MV-4-11 (cell line): ENCODE results near the gene UBQLN1.
A peak's percentile ranks its signal among the peaks of the same experiment; 100 is the strongest.
"Not testable (repeated sequence)": the region's sequence is repeated elsewhere in the genome, so short reads cannot be mapped to it uniquely, and the experiment has no call there.

Source experiments
- DNase-seq: peaks from one replicate; lab custom pipeline; 2025; lab: John Stamatoyannopoulos, UW

UBQLN1 gene

GRCh38 chr9:83707768-83708514, at the start of gene UBQLN1:
UBQLN1 (minus strand) TSS chr9:83707958; CDS start chr9:83707679, 279 bp downstream.
- DNase-seq, result peak; percentile 79

DNA sequence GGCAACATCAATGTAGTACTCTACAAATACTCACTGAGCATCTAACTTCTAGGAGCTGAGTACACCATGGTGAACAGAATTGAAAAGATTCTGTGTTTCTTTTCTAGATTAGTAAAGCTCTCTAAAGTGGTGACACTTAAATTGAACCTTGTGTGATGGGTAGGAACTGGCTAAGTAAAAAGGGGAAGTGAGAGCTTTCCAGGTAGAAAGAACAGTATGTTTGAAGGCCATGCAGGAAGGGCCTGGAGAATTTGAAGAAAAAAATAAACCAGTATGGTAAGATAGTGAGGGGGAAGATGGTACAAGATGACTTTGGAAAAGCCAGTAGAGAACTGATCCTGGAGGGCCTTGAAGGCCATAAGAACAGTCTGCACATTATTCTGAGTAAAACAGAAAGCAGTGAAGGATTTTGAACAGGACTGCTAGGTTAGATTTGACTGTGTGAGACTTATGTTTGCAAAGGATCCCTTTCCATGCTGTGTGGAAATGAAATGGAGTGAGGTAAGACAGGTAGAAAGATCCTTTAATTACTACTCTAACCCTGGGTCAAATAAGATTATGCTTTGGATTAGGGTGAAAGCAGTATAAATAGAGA, 46.7 kb upstream of the UBQLN1 start:
- peak; percentile 45 for DNase-seq

GRCh38 chr9:83749706-83750105, 41.9 kb upstream of the UBQLN1 start:
- DNase-seq, result no peak

DNA sequence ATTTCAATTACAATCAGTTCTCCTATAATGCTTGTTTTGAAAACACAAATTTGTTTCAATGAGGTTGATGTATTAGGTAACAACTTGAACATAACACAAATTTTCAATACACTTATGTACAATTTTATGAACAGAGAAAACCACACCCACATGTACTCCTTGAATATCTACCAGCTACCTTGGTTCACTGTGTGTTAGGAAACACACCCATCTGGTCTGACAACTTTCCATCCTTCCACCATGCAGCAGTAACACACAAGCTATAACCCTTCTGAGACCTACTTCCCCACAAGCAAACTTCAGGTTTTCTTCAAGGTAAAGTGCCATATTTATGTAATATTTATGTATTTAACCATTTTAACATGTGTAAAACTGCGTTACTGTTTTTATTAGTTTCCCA, 36.4 kb upstream of the UBQLN1 start:
- DNase-seq, result no peak

DNA sequence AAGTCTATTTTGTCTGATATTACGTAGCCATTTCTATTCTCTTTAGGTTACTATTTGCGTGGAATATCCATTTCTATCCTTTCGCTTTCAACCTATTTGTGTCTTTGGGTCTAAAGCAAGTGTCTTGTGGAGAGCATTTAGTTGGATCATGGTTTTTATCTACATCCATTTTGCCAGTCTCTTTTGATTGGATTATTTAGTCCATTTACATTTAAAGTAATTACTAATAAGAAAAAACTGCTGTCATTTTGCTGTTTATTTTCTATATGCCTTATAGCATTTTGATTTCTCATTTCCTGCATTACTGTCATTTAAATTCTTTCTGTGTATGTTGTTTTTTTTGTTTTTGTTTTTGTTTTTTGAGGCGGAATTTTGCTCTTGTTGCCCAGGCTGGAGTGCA, 26.0 kb upstream of the UBQLN1 start:
- no peak for DNase-seq

- DNase-seq, result not testable (repeated sequence)
These were observed 21.0 kb upstream of the UBQLN1 start for GRCh38 chr9:83728591-83729368.

DNA sequence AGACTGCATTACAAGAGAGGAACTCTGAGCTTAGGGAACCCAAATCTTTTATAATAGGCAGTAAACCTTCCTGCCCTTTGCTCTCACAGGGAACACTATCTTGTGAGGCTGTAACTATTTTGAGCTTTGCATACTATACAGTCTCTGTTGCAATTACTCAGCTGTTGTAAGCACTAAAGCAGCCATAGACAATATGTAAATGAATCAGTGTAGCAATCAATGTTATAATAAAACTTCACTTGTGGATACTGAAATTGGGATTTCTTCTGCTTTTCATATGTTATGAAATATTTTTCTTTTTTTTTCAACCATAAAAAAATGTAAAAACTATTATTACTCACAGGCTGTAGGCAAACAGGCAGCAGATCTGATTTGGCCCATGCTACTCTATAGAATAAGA, 16.7 kb upstream of the UBQLN1 start:
- DNase-seq, result peak; percentile 50

DNA sequence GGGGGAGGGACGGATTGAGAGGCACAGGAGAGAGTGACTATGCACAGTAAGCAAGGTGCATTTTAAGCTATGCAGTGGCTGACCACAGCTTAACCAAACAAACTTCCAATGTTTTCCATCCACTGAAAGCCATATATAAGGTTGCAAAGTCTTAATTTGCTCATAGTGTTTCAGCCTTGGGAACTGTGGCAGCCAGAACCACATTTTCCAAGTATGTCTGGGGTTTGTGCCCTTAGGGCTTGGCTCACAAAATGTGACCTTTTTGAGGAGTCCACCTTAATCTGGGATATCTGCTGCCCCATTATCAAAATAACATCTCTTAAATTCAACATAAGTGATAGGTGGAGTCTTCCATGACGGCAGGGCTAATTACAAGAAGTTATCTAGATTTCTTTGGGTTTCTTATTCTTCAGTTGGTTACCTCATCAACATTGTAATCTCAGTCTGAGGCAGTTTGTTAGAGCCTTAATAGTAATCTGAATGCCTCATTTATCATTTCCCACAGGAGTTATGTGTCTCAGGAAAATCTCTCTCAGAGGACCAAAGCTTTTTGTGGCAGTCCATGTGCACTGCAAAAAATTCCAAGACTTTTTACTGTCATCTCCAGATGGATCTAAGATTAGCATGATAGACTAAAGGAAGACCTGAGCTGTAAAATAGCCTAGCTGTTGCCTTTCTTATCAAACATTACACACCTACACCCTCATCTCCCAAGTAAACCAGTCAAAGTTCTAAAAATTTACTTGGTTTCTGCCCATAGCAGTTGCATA, 15.2 kb upstream of the UBQLN1 start:
- DNase-seq, result no peak

DNA sequence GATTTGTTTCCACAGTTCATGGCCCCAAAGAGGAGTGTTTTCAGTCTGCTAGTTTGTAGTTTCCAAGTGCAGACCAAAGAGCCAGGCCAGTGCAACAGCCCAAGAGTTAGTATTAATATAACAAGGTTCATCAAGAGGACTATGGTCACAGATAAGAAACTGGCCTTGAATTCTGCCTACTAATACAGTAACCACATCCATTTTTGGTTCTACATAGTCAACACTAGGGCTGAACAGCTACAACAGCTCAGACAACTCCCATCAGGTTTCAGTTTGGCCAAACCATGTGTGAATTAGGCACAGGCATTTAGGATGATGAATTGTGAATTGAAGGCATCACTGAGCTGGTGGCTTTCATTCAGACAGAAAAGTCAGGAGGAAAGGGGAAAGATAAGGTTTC, 13.8 kb upstream of the UBQLN1 start:
- no peak for DNase-seq

DNA sequence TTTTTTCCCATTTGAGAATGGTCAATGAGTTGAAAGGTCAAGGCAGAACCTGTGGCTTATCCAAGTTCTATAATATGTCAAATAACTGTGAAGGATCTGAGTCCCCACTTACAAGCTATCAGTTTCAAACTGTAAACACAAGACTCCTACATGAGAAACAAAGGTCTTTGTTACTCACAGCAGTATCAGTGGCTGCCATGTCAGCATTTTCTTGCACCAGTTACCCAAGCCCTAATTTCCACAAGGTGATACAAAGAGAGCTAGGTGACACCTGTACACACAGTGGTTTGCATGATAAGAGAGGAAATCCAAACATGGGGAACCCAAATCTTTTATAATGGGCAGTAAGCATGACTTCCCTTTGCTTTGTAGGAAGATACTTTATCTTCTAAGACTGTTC, 8.0 kb upstream of the UBQLN1 start:
- DNase-seq, result no peak

GRCh38 chr9:83715221-83715620, 7.5 kb upstream of the UBQLN1 start:
- no peak for DNase-seq

DNA sequence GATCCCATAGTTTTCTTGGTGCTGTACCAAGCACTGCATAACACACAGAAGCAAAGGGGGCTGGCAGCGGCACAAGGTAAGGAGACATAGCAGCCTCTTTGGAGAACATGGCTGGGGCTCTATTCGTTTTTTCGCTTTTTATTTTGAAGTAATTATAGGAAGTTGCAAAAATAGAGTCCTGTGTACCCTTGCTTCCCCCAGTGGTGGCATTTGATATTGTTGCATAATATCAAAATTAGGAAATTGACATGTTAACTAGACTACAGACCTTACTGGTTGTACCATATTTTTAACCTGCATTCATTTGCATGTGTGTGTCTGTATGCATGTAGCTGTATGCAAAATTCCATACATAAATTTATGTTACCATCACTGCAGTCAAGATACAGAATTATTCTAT, 6.6 kb upstream of the UBQLN1 start:
- DNase-seq, result peak; percentile 65

GRCh38 chr9:83708515-83709158, 879 bp upstream of the UBQLN1 start:
- DNase-seq, result peak; percentile 83

- peak; percentile 62 for DNase-seq
These were observed 315 bp downstream of the UBQLN1 start for GRCh38 chr9:83707518-83707767.

DNA sequence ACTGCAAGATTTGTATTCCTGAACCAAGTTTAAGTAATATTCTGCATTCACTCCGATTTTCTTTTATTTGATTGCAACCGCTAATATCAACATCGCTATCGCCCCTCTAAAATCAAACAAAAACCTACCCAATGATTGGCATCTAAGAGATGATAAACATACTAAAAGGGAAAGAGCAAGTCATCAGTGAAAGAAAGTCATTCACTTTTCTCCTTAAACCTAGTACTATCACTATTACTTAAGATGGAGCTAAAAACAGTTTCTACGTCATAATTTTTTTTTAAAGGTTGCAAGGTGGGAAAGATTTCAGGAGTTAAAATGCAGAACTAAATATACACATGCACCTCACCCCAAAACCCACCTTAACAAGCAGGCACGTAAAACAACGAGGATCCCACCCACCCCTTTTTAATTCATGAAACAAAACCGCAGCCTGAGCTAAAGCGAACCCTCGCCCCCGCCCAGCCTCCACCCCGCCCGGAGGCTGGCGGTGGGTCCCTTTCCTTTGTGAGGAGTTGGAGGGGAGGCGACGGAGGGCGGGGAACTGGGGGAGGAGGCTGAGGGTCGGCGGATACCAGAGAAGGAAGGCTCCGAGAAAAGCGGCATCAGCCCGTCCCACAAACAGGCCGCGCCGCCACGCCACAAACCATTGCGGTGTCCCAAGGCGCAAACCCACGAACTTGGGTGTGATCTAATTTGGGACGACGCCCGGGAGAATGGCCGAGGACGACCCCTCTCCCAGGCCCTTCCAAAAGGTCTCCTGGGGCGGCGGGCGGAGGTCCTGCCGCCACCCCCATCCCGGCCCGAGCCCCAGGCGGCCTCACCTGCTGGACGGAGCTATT, 861 bp downstream of the UBQLN1 start:
- peak; percentile 27 for DNase-seq

DNA sequence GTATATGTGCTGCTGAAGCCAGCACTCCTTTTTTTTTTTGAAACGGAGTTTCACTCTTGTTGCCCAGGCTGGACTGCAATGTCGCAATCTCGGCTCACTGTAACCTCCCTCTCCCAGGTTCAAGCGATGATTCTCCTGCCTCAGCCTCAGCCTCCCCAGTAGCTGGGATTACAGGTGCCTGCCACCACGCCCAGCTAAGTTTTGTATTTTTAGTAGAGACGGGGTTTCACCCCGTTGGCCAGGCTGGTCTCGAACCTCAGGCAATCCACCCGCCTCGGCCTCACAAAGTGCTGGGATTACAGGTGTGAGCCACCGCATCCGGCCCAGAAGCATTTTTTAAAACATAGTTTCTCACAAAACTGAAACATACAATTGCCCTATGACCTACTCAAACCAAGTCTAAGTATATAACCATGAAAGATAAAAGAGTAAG, 2.5 kb downstream of the UBQLN1 start:
- not testable (repeated sequence) for DNase-seq

- no peak for DNase-seq
These were observed 6.0 kb downstream of the UBQLN1 start for GRCh38 chr9:83701769-83702168.

GRCh38 chr9:83701286-83701685, 6.5 kb downstream of the UBQLN1 start:
- no peak for DNase-seq

DNA sequence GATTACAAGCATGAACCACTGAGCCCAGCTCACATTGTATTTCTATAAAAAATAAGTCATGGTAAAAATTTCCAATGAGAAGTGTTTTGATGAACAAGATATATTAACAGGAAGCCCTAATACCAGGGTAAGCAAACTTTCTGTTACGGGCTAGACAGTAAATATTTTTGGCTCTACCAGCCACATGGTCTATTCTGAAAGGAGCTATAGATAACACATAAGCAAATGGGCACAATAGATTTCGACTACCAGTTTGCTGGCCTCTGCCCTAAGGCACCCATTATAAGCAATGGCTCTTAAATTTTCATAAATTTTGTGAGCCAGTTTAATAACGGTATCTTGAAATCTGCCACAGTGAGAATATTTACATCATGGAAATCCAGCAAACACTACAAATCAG, 8.1 kb downstream of the UBQLN1 start:
- no peak for DNase-seq

DNA sequence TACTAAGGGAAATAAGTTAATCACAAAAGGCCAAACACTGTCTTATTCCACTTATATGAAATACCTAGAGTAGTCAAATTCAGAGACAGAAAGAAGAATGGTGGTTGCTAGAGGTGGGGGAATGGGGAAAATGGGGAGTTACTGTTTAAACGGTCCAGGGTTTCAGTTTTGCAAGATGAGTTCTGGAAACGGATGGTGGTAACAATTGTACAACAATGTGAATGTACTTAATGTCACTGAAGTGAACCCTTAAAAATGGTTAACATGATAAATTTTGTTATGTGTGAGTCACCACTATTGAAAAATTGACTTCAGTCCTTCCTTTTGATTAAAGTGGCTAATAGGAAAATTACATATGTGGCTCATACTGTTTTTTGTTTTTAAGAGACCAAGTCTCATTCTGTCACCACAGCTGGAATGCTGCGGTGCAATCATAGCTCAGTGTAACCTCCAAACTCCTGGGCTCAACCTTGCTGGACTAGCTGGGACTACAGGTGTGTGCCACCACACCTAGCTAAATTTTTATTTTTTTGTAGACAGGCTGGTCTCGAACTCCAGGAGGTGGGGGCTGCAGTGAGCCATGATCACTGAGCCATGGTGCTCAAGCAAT, 8.7 kb downstream of the UBQLN1 start:
- DNase-seq, result no peak

- no peak for DNase-seq
These were observed 16.3 kb downstream of the UBQLN1 start for GRCh38 chr9:83691492-83691891.
